HCT116 (cell line): ENCODE measurements around the gene PRR20E. TPM values are rescaled to one million over a fixed set of nuclear protein-coding genes. Genes with fewer than 3 reads are reported as not detected.
"Not testable (repeated sequence)": the region's sequence is repeated elsewhere in the genome, so short reads cannot be mapped to it uniquely, and the experiment has no call there.

ENCODE experiments used
- ATAC-seq: fragments of 200-7000 bp; cut with Tn5 transposase; 2 replicates; pipeline ENCODE4 v1.9.1; 2020; ENCODE audit warnings: mild to moderate bottlenecking, moderate library complexity
- Bru-seq: library from RNA; stranded (reverse); fragments of 400-500 nt; gene quantifications from one replicate; lab custom pipeline; 2021; lab: Mats Ljungman, UMichigan
- BruChase-seq, 2 experiments: library from RNA; stranded (reverse); fragments of 400-500 nt; gene quantifications; one replicate each; lab custom pipeline; 2021; lab: Mats Ljungman, UMichigan
- BruUV-seq: library from RNA; stranded (reverse); fragments of 400-500 nt; replicated peaks from 2 replicates; lab custom pipeline; 2021; lab: Mats Ljungman, UMichigan
- CTCF ChIA-PET: fragments of 300-600 bp; sonication (Branson Sonifier 250); formaldehyde crosslinking; loops from one replicate; lab custom pipeline; 2021; ENCODE audit warnings: antibody characterized with exemption; lab: Charles Lee
- POLR2A ChIA-PET: fragments of 300-600, 350-600 bp; sonication (Branson Sonifier 250); formaldehyde crosslinking; loops from one replicate; lab custom pipeline; 2021; ENCODE audit warnings: antibody characterized with exemption; lab: Charles Lee
- RAD21 ChIA-PET, 2 experiments: fragments of 300-600 bp; sonication (Branson Sonifier 250); formaldehyde crosslinking; loops; one replicate each; lab custom pipeline; 2023; ENCODE audit warnings: low total read pairs in 2 of 2; ENCODE audit not compliant: uncharacterized antibody in 2 of 2, unreplicated experiment in 2 of 2, low non-redundant PET in 1 of 2; lab: Charles Lee
- DNase-seq: peaks from one replicate; pipeline ENCODE4 v3.0.0-alpha.2; 2010; ENCODE audit warnings: low read depth, low spot score
- H2AFZ ChIP-seq: fragments of 200-600 bp; shearing (Covaris generic), sonication (generic); 2 replicates; pipeline ENCODE4 v1.6.1; 2017; ENCODE audit warnings: low read depth, mixed run types, mixed read lengths, antibody characterized with exemption, low read length; ENCODE audit not compliant: poor library complexity, severe bottlenecking
- H3K27ac ChIP-seq: 2 replicates; pipeline ENCODE4 v1.5.1; 2012; ENCODE audit warnings: low read depth, low read length
- H3K27me3 ChIP-seq: fragments of 200-600 bp; sonication (generic); 2 replicates; pipeline ENCODE4 v1.6.1; 2016; ENCODE audit warnings: mixed run types, low read length, mixed read lengths; ENCODE audit not compliant: insufficient read depth
- H3K36me3 ChIP-seq, 2 experiments: fragments of 200-500 bp in 1 of 2; fragments of 200-600 bp in 1 of 2; sonication (Bioruptor generic) in 1 of 2; sonication (generic) in 1 of 2; 2 replicates each; pipeline versions ENCODE4 v1.5.1 to v1.6.1; 2014 to 2016; ENCODE audit warnings: low read length in 2 of 2, inconsistent platforms in 1 of 2, mixed read lengths in 1 of 2, mixed run types in 1 of 2; ENCODE audit not compliant: insufficient read depth in 2 of 2, control insufficient read depth in 1 of 2
- H3K4me1 ChIP-seq, 2 experiments: fragments of 200-600 bp in 1 of 2; sonication (generic) in 1 of 2; 2 replicates each; pipeline versions ENCODE4 v1.5.1 to v1.6.1; 2012 to 2017; ENCODE audit warnings: low read length in 2 of 2, inconsistent platforms in 1 of 2, mild to moderate bottlenecking in 1 of 2, mixed read lengths in 1 of 2, mixed run types in 1 of 2, moderate library complexity in 1 of 2; ENCODE audit not compliant: insufficient read depth in 2 of 2, control insufficient read depth in 1 of 2
- H3K4me2 ChIP-seq: fragments of 200-600 bp; sonication (generic); 2 replicates; pipeline ENCODE4 v1.6.1; 2017; ENCODE audit warnings: mixed run types, low read length, mixed read lengths
- H3K4me3 ChIP-seq, 2 experiments: fragments of 200-600 bp in 1 of 2; sonication (generic) in 1 of 2; replicated peaks in 1 of 2; 2 replicates each; pipeline ENCODE4 v1.5.1; 2011 to 2016; ENCODE audit warnings: low read length in 2 of 2, control low read depth in 1 of 2, low read depth in 1 of 2, mild to moderate bottlenecking in 1 of 2, mixed read lengths in 1 of 2, mixed run types in 1 of 2
- H3K79me2 ChIP-seq: fragments of 200-600 bp; sonication (generic); 2 replicates; pipeline ENCODE4 v1.6.1; 2017; ENCODE audit warnings: mild to moderate bottlenecking, mixed run types, low read length, moderate library complexity, mixed read lengths; ENCODE audit not compliant: insufficient read depth
- H3K9ac ChIP-seq: fragments of 200-600 bp; sonication (generic); 2 replicates; pipeline ENCODE4 v1.6.1; 2016; ENCODE audit warnings: low read length, mixed read lengths
- H3K9me2 ChIP-seq: fragments of 200-600 bp; sonication (generic), shearing (Covaris generic); 2 replicates; pipeline ENCODE4 v1.6.1; 2017; ENCODE audit warnings: mixed run types, mild to moderate bottlenecking, moderate library complexity; ENCODE audit not compliant: insufficient read depth
- H3K9me3 ChIP-seq, 2 experiments: fragments of 200-500 bp in 1 of 2; fragments of 200-600 bp in 1 of 2; sonication (Bioruptor generic) in 1 of 2; sonication (generic) in 1 of 2; 2 replicates each; pipeline ENCODE4 v1.6.1; 2014 to 2017; ENCODE audit warnings: low read length in 2 of 2, mixed read lengths in 2 of 2, inconsistent platforms in 1 of 2, low read depth in 1 of 2, mild to moderate bottlenecking in 1 of 2, mixed run types in 1 of 2, moderate library complexity in 1 of 2; ENCODE audit not compliant: control insufficient read depth in 1 of 2, insufficient read depth in 1 of 2
- H4K20me1 ChIP-seq: fragments of 200-600 bp; sonication (generic), shearing (Covaris generic); 2 replicates; pipeline ENCODE4 v1.6.1; 2017; ENCODE audit warnings: mixed run types, mild to moderate bottlenecking, moderate library complexity; ENCODE audit not compliant: insufficient read depth
- CEBPB ChIP-seq: IDR thresholded peaks from 2 replicates; pipeline ENCODE4 v1.6.1; 2012; ENCODE audit warnings: low read depth
- EGR1 ChIP-seq: IDR thresholded peaks from 2 replicates; pipeline ENCODE4 v1.6.1; 2012; ENCODE audit warnings: low read depth
- ELF1 ChIP-seq: IDR thresholded peaks from 2 replicates; pipeline ENCODE4 v1.6.1; 2012; ENCODE audit warnings: low read depth, borderline replicate concordance
- EZH2phosphoT487 ChIP-seq: fragments of 200-600 bp; IDR thresholded peaks from 2 replicates; pipeline ENCODE4 v1.6.1; 2018; ENCODE audit warnings: antibody characterized with exemption, borderline replicate concordance
- FOSL1 ChIP-seq: IDR thresholded peaks from 2 replicates; pipeline ENCODE4 v1.6.1; 2012; ENCODE audit warnings: low read depth
- POLR2AphosphoS5 ChIP-seq: IDR thresholded peaks from 2 replicates; pipeline ENCODE4 v1.6.1; 2011; ENCODE audit warnings: mild to moderate bottlenecking, low read depth, low read length, moderate library complexity
- RAD21 ChIP-seq: IDR thresholded peaks from 2 replicates; pipeline ENCODE4 v1.6.1; 2012; ENCODE audit warnings: low read depth, mild to moderate bottlenecking
- SIN3A ChIP-seq: IDR thresholded peaks from 2 replicates; pipeline ENCODE4 v1.6.1; 2012; ENCODE audit warnings: low read depth
- TCF7L2 ChIP-seq: IDR thresholded peaks from 2 replicates; pipeline ENCODE4 v1.7.0; 2011; ENCODE audit warnings: borderline replicate concordance, inconsistent platforms; ENCODE audit not compliant: insufficient read depth, insufficient read length; ENCODE audit errors: extremely low read depth
- ZFX ChIP-seq: fragments of 450-650 bp; IDR thresholded peaks from 2 replicates; pipeline ENCODE4 v1.6.1; 2017
- ZNF274 ChIP-seq: fragments of 200-500 bp; sonication (Bioruptor generic); IDR thresholded peaks from 2 replicates; pipeline ENCODE4 v1.6.1; 2014; ENCODE audit warnings: mild to moderate bottlenecking, low read depth, low read length, inconsistent platforms
- intact Hi-C: fragments of 100-400 bp; cut with micrococcal nuclease; formaldehyde crosslinking; loops from 2 replicates; pipeline ENCODE4 v1.10.0; 2022
- long read RNA-seq: library from polyadenylated mRNA; unstranded; transcript quantifications from one replicate; pipeline ENCODE4 v2.0.0, GENCODE V29; 2021; ENCODE audit not compliant: unreplicated experiment
- polyA plus RNA-seq: library from polyadenylated mRNA; unstranded; fragments of >200 nt; gene quantifications from 2 replicates; pipeline ENCODE4 v1.2.1, GENCODE V29; 2012; ENCODE audit warnings: missing spikeins
- total RNA-seq: library from RNA; stranded (reverse); gene quantifications from one replicate; pipeline ENCODE4 v1.2.1, GENCODE V29; 2021; ENCODE audit not compliant: unreplicated experiment
- TF ChIP-seq, protein P1 (sequence below): IDR thresholded peaks from 2 replicates; pipeline ENCODE4 v1.6.1; 2011; ENCODE audit warnings: mild to moderate bottlenecking, low read length, moderate library complexity; ENCODE audit not compliant: insufficient replicate concordance; ENCODE audit errors: extremely low read depth
- TF ChIP-seq, protein P2 (sequence below): IDR thresholded peaks from 2 replicates; pipeline ENCODE4 v1.6.1; 2012
- TF ChIP-seq, protein P3 (sequence below): IDR thresholded peaks from 2 replicates; pipeline ENCODE4 v1.6.1; 2012; ENCODE audit warnings: low read depth

Gene PRR20E
- total RNA-seq (not detected), Bru-seq, nascent RNA (not detected), BruChase-seq, experiment 1, labeled RNA remaining after a 6-hour chase (not detected), BruChase-seq, experiment 2, labeled RNA remaining after a 2-hour chase (not detected)
- polyA plus RNA-seq = not detected in 2 replicates
- long read RNA-seq = 0 reads

DNA sequence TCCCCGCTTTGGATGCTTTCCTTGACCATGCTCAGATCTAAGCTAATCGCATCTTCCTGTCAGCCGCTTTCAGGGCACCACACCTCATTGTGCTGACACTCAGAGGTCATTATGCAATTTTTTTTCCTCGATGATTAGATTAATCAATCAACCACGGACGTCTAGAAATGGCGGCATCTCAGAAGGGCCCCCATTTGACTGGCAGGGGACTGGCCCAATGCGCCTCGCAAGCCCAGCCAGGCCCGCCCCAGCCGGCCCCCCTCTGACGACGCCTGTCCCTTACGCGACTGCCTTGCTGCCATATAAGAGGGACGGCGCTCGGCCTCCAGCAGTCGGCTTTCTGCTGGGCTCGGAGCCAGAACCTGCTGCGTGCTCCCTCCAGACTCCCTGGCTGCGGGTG lies at the start of gene PRR20E:
TSS of gene PRR20E (plus strand) at position 301 of the 400 bp plus-strand sequence. CDS start 387 bp downstream, outside the sequence.
- H3K9me3 ChIP-seq, H3K4me1 ChIP-seq, H3K4me2 ChIP-seq, H3K79me2 ChIP-seq, H3K9me2 ChIP-seq, POLR2A ChIA-PET, RAD21 ChIA-PET, BruUV-seq, H3K4me3 ChIP-seq, ATAC-seq, H2AFZ ChIP-seq, H3K36me3 ChIP-seq, CTCF ChIA-PET, H3K9ac ChIP-seq, H4K20me1 ChIP-seq, intact Hi-C loops, DNase-seq, H3K27ac ChIP-seq, H3K27me3 ChIP-seq: not testable (repeated sequence)

DNA sequence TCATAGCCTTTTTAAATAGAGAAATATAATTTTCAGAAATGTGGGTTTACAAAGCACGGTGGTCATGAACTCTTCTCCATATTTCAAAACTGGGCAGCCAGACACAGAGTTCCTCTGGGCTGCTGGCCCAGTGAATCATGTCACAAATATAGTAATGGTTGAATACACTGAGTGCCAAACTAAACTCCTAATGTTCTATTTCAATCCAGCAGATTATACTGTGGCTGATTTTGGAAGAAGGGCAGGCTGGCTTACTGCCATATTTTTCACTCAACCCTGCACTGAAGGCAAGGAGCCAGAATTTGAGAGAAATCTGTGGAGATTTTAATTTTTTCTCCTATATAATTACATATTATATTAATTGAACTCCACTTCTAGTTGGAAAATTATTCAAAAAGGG lies 43.3 kb upstream of the PRR20E start:
- no peak for ATAC-seq
- RAD21 ChIA-PET = no interaction called here
- Histone ChIP-seq H3K36me3 (no peaks in the 10 kb centered on the region), H3K27me3 (no peaks in the 10 kb centered on the region), H3K79me2 (no peaks in the 10 kb centered on the region), H3K4me1 (no peaks in the 10 kb centered on the region), H2AFZ (no peak overlapping the region), H3K9ac (no peak overlapping the region), H3K4me3 (no peak overlapping the region), H3K27ac (no peak overlapping the region), H3K9me3 (peaks cover 9% of the 10 kb centered on the region in 2 experiments; a peak in 2 of 4 replicates), H3K4me2 (no peak overlapping the region), H4K20me1 (no peaks in the 10 kb centered on the region), H3K9me2 (no peaks in the 10 kb centered on the region)
- intact Hi-C loops = no loop called here
- DNase-seq = no peak
- no TSS peak for BruUV-seq
- CTCF ChIA-PET = no interaction called here
- POLR2A ChIA-PET = no interaction called here
- TF ChIP-seq TCF7L2 (no peak), ZFX (no peak), CEBPB (no peak), EGR1 (no peak), EZH2phosphoT487 (no peak), FOSL1 (no peak), ZNF274 (no peak), SIN3A (no peak), ELF1 (no peak), RAD21 (no peak), POLR2AphosphoS5 (no peak)
- TF ChIP-seq, protein P1, sequence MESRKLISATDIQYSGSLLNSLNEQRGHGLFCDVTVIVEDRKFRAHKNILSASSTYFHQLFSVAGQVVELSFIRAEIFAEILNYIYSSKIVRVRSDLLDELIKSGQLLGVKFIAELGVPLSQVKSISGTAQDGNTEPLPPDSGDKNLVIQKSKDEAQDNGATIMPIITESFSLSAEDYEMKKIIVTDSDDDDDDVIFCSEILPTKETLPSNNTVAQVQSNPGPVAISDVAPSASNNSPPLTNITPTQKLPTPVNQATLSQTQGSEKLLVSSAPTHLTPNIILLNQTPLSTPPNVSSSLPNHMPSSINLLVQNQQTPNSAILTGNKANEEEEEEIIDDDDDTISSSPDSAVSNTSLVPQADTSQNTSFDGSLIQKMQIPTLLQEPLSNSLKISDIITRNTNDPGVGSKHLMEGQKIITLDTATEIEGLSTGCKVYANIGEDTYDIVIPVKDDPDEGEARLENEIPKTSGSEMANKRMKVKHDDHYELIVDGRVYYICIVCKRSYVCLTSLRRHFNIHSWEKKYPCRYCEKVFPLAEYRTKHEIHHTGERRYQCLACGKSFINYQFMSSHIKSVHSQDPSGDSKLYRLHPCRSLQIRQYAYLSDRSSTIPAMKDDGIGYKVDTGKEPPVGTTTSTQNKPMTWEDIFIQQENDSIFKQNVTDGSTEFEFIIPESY = no peak
- TF ChIP-seq, protein P2, sequence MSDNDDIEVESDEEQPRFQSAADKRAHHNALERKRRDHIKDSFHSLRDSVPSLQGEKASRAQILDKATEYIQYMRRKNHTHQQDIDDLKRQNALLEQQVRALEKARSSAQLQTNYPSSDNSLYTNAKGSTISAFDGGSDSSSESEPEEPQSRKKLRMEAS = no peak
- TF ChIP-seq, protein P3, sequence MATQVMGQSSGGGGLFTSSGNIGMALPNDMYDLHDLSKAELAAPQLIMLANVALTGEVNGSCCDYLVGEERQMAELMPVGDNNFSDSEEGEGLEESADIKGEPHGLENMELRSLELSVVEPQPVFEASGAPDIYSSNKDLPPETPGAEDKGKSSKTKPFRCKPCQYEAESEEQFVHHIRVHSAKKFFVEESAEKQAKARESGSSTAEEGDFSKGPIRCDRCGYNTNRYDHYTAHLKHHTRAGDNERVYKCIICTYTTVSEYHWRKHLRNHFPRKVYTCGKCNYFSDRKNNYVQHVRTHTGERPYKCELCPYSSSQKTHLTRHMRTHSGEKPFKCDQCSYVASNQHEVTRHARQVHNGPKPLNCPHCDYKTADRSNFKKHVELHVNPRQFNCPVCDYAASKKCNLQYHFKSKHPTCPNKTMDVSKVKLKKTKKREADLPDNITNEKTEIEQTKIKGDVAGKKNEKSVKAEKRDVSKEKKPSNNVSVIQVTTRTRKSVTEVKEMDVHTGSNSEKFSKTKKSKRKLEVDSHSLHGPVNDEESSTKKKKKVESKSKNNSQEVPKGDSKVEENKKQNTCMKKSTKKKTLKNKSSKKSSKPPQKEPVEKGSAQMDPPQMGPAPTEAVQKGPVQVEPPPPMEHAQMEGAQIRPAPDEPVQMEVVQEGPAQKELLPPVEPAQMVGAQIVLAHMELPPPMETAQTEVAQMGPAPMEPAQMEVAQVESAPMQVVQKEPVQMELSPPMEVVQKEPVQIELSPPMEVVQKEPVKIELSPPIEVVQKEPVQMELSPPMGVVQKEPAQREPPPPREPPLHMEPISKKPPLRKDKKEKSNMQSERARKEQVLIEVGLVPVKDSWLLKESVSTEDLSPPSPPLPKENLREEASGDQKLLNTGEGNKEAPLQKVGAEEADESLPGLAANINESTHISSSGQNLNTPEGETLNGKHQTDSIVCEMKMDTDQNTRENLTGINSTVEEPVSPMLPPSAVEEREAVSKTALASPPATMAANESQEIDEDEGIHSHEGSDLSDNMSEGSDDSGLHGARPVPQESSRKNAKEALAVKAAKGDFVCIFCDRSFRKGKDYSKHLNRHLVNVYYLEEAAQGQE = no peak
